Neural cell (in vitro differentiated cells): ENCODE results near the gene MDP1. TPM values are rescaled to one million over a fixed set of nuclear protein-coding genes. Genes with fewer than 3 reads are reported as not detected.

Experiments used
- H2AFZ ChIP-seq: fragments of 200-600, 300-800 bp; sonication (generic), shearing (Covaris generic); 2 replicates; pipeline ENCODE4 v1.6.0; 2014; ENCODE audit warnings: low read depth, mild to moderate bottlenecking, antibody characterized with exemption, low read length, moderate library complexity
- H3F3A ChIP-seq: fragments of 200-600 bp; shearing (Covaris generic); 2 replicates; pipeline ENCODE4 v1.6.1; 2016; ENCODE audit warnings: mild to moderate bottlenecking, moderate library complexity, mixed read lengths, antibody characterized with exemption, low read length; ENCODE audit not compliant: insufficient read depth, poor library complexity, severe bottlenecking
- H3K27ac ChIP-seq: fragments of 200-600, 300-800 bp; sonication (generic), shearing (Covaris generic); 2 replicates; pipeline ENCODE4 v1.5.1; 2014; ENCODE audit warnings: mild to moderate bottlenecking, low read length, moderate library complexity
- H3K27me3 ChIP-seq: fragments of 300-800, 200-600 bp; sonication (generic), shearing (Covaris generic); 2 replicates; pipeline ENCODE4 v1.6.0; 2014; ENCODE audit warnings: mild to moderate bottlenecking, low read depth, low read length, moderate library complexity; ENCODE audit not compliant: insufficient read depth
- H3K36me3 ChIP-seq: fragments of 300-800, 200-600 bp; sonication (generic), shearing (Covaris generic); 2 replicates; pipeline ENCODE4 v1.5.1; 2014; ENCODE audit warnings: mild to moderate bottlenecking, antibody characterized with exemption, low read length, moderate library complexity; ENCODE audit not compliant: insufficient read depth
- H3K4me2 ChIP-seq: fragments of 300-800, 200-600 bp; sonication (generic), shearing (Covaris generic); 2 replicates; pipeline ENCODE4 v1.6.0; 2014; ENCODE audit warnings: mild to moderate bottlenecking, low read length
- H3K4me3 ChIP-seq: fragments of 300-800, 200-600 bp; sonication (generic), shearing (Covaris generic); 2 replicates; pipeline ENCODE4 v1.5.1; 2014; ENCODE audit warnings: mild to moderate bottlenecking, low read length, moderate library complexity
- H3K79me2 ChIP-seq: fragments of 200-600 bp; shearing (Covaris generic); replicated peaks from 2 replicates; pipeline ENCODE4 v1.6.0; 2014; ENCODE audit warnings: mild to moderate bottlenecking, low read length, moderate library complexity; ENCODE audit not compliant: insufficient read depth
- H3K9ac ChIP-seq: fragments of 300-800, 200-600 bp; sonication (generic), shearing (Covaris generic); 2 replicates; pipeline ENCODE4 v1.6.1; 2016; ENCODE audit warnings: mild to moderate bottlenecking, low read length, mixed read lengths
- H3K9me2 ChIP-seq: fragments of 200-600 bp; shearing (Covaris generic); 2 replicates; pipeline ENCODE4 v1.6.1; 2016; ENCODE audit warnings: mild to moderate bottlenecking, low read length, mixed read lengths; ENCODE audit not compliant: insufficient read depth
- H3K9me3 ChIP-seq: fragments of 200-600, 300-800 bp; sonication (generic), shearing (Covaris generic); 2 replicates; pipeline ENCODE4 v1.6.1; 2016; ENCODE audit warnings: mild to moderate bottlenecking, mixed run types, low read length, moderate library complexity, mixed read lengths
- H4K20me1 ChIP-seq: fragments of 200-600 bp; shearing (Covaris generic); 2 replicates; pipeline ENCODE4 v1.6.1; 2016; ENCODE audit warnings: mild to moderate bottlenecking, mixed run types; ENCODE audit not compliant: insufficient read depth
- CTCF ChIP-seq: fragments of 450-650 bp; IDR thresholded peaks from 2 replicates; pipeline ENCODE4 v1.5.1; 2014; ENCODE audit warnings: antibody characterized with exemption, mild to moderate bottlenecking, moderate library complexity; ENCODE audit not compliant: poor library complexity, severe bottlenecking
- EP300 ChIP-seq: fragments of 450-650 bp; conservative IDR thresholded peaks from 2 replicates; pipeline ENCODE4 v1.6.1; 2014; ENCODE audit warnings: antibody characterized with exemption, mild to moderate bottlenecking, moderate library complexity; ENCODE audit not compliant: poor library complexity, severe bottlenecking
- EZH2 ChIP-seq: fragments of 200-600, 300-800 bp; shearing (Covaris generic), sonication (generic); IDR thresholded peaks from 2 replicates; pipeline ENCODE4 v1.6.1; 2014; ENCODE audit warnings: antibody characterized with exemption, low read length, borderline replicate concordance, mild to moderate bottlenecking; ENCODE audit not compliant: insufficient read depth, poor library complexity, severe bottlenecking
- MXI1 ChIP-seq: fragments of 450-650 bp; conservative IDR thresholded peaks from 2 replicates; pipeline ENCODE4 v1.6.1; 2014; ENCODE audit warnings: antibody characterized with exemption, mild to moderate bottlenecking; ENCODE audit not compliant: poor library complexity, severe bottlenecking
- POLR2AphosphoS5 ChIP-seq: IDR thresholded peaks from 2 replicates; pipeline ENCODE4 v1.6.1; 2012
- RAD21 ChIP-seq: fragments of 450-650 bp; conservative IDR thresholded peaks from 2 replicates; pipeline ENCODE4 v1.6.1; 2014; ENCODE audit warnings: antibody characterized with exemption, mild to moderate bottlenecking, moderate library complexity
- REST ChIP-seq: IDR thresholded peaks from 2 replicates; pipeline ENCODE4 v1.6.1; 2012; ENCODE audit warnings: borderline replicate concordance
- SMC3 ChIP-seq: fragments of 450-650 bp; conservative IDR thresholded peaks from 2 replicates; pipeline ENCODE4 v1.6.1; 2014; ENCODE audit warnings: antibody characterized with exemption, mild to moderate bottlenecking, moderate library complexity; ENCODE audit not compliant: poor library complexity
- TAF1 ChIP-seq: IDR thresholded peaks from 2 replicates; pipeline ENCODE4 v1.6.1; 2012; ENCODE audit warnings: low read depth
- polyA plus RNA-seq: library from polyadenylated mRNA; depleted of rRNA; stranded (reverse); fragments of >200 nt; gene quantifications from 2 replicates; pipeline ENCODE4 v1.2.3, GENCODE V29; 2014

The MDP1 gene
- polyA plus RNA-seq, 1 donor from 2014 or later, result 94.2 TPM

GRCh38 chr14:24178399-24179178 is 37.3 kb downstream of the MDP1 start:
- H3K9ac ChIP-seq, result no peak overlapping the region
- no peaks in the 10 kb centered on the region for H3K9me3 ChIP-seq
- no peaks in the 10 kb centered on the region for H4K20me1 ChIP-seq
- H3K27ac ChIP-seq, result no peak overlapping the region
- TF ChIP-seq MXI1, result no peak
- TF ChIP-seq RAD21, result no peak
- TF ChIP-seq REST, result no peak
- TF ChIP-seq CTCF, result no peak
- TF ChIP-seq TAF1, result no peak
- no peak for TF ChIP-seq POLR2AphosphoS5
- no peak for TF ChIP-seq SMC3
- no peak for TF ChIP-seq EZH2
- TF ChIP-seq EP300, result no peak
- no peaks in the 10 kb centered on the region for H3F3A ChIP-seq
- no peak overlapping the region for H3K4me3 ChIP-seq
- H3K36me3 ChIP-seq, result no peaks in the 10 kb centered on the region
- H2AFZ ChIP-seq, result no peak overlapping the region
- H3K79me2 ChIP-seq, result no peaks in the 10 kb centered on the region
- no peaks in the 10 kb centered on the region for H3K9me2 ChIP-seq
- no peak overlapping the region for H3K4me2 ChIP-seq
- no peaks in the 10 kb centered on the region for H3K27me3 ChIP-seq

GRCh38 chr14:24177891-24178290 is 38.0 kb downstream of the MDP1 start:
- H3K79me2 ChIP-seq, result no peaks in the 10 kb centered on the region
- no peaks in the 10 kb centered on the region for H4K20me1 ChIP-seq
- no peak overlapping the region for H3K9ac ChIP-seq
- no peaks in the 10 kb centered on the region for H3K27me3 ChIP-seq
- H3F3A ChIP-seq, result no peaks in the 10 kb centered on the region
- no peak overlapping the region for H3K27ac ChIP-seq
- no peak for TF ChIP-seq EZH2
- TF ChIP-seq EP300, result no peak
- TF ChIP-seq REST, result no peak
- TF ChIP-seq CTCF, result no peak
- H3K4me2 ChIP-seq, result no peak overlapping the region
- no peaks in the 10 kb centered on the region for H3K9me3 ChIP-seq
- no peaks in the 10 kb centered on the region for H3K9me2 ChIP-seq
- no peaks in the 10 kb centered on the region for H3K36me3 ChIP-seq
- no peak overlapping the region for H2AFZ ChIP-seq
- H3K4me3 ChIP-seq, result no peak overlapping the region
